Body of pancreas (tissue), 4 donors: ENCODE data around the gene ELP1.

Experiments
- CTCF ChIP-seq, 7 experiments: fragments of 450-650 bp in 4 of 7; fragments of 200-600 bp in 3 of 7; sonication (generic) in 3 of 7; IDR thresholded peaks; one replicate each; pipeline ENCODE4 v1.5.1; 2016 to 2019; ENCODE audit warnings: antibody characterized with exemption in 7 of 7
- POLR2A ChIP-seq, 3 donors: fragments of 450-650 bp; IDR thresholded peaks; one replicate each; pipeline ENCODE4 v1.6.1; 2016; ENCODE audit warnings: antibody characterized with exemption in 3 of 3, mild to moderate bottlenecking in 2 of 3

- TF ChIP-seq CTCF (IDR thresholded peaks at IDR 0.05) (no peak), POLR2A (IDR thresholded peaks at IDR 0.05) (no peak)
Observed at GRCh38 chr9:108869092-108869725, 64.7 kb downstream of the ELP1 start.
